Measurements from ENCODE around the gene SLC25A51. TPM values are rescaled to one million over a fixed set of nuclear protein-coding genes. Genes with fewer than 3 reads are reported as not detected.
"Not testable (repeated sequence)": the region's sequence is repeated elsewhere in the genome, so short reads cannot be mapped to it uniquely, and the experiment has no call there.

The SLC25A51 gene
- total RNA-seq, 4 donors from 2014 or later: 29.0 to 41.9 (median 39.3) TPM

DNA sequence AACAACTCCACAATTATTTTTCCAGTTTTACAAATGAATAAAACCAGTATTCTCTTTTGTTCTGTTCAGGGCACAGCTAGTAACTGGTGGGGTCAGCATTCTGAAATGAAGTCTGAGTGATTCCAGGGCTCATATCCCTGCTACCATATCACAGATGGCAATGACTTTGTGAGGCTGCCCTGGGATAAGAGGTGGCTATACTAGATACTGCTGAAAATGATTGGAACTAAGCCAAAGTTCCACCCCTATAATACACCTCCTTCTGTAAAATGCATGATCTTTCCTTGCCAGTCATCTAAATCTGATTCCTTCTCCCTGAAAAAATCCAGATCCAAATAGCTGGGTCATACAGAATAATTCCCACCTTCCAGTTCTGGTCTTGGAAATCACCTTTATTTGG lies 14.4 kb downstream of the SLC25A51 start:
- intact Hi-C loops (cut with DNase I): no loop called here
- Histone ChIP-seq H3K4me1 (no peaks in the 10 kb centered on the region), H3K4me3 (no peak overlapping the region), H3K36me3 (peaks cover 13 to 78% (median 59%) of the 10 kb centered on the region in 4 donors), H3K27me3 (no peaks in the 10 kb centered on the region), H3K27ac (replicated peaks in 1 of 4) (no peak overlapping the region), H3K9me3 (no peaks in the 10 kb centered on the region)
- no peak for TF ChIP-seq POLR2A (IDR thresholded peaks at IDR 0.05; ENCODE audit: low read depth)
- TF ChIP-seq, protein P1, sequence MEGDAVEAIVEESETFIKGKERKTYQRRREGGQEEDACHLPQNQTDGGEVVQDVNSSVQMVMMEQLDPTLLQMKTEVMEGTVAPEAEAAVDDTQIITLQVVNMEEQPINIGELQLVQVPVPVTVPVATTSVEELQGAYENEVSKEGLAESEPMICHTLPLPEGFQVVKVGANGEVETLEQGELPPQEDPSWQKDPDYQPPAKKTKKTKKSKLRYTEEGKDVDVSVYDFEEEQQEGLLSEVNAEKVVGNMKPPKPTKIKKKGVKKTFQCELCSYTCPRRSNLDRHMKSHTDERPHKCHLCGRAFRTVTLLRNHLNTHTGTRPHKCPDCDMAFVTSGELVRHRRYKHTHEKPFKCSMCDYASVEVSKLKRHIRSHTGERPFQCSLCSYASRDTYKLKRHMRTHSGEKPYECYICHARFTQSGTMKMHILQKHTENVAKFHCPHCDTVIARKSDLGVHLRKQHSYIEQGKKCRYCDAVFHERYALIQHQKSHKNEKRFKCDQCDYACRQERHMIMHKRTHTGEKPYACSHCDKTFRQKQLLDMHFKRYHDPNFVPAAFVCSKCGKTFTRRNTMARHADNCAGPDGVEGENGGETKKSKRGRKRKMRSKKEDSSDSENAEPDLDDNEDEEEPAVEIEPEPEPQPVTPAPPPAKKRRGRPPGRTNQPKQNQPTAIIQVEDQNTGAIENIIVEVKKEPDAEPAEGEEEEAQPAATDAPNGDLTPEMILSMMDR (IDR thresholded peaks at IDR 0.05): no peak
- no peak for TF ChIP-seq POLR2AphosphoS5 (IDR thresholded peaks at IDR 0.05)
- no peak for TF ChIP-seq EP300 (IDR thresholded peaks at IDR 0.05)
- no peak for DNase-seq (ENCODE audit: extremely low spot score)

DNA sequence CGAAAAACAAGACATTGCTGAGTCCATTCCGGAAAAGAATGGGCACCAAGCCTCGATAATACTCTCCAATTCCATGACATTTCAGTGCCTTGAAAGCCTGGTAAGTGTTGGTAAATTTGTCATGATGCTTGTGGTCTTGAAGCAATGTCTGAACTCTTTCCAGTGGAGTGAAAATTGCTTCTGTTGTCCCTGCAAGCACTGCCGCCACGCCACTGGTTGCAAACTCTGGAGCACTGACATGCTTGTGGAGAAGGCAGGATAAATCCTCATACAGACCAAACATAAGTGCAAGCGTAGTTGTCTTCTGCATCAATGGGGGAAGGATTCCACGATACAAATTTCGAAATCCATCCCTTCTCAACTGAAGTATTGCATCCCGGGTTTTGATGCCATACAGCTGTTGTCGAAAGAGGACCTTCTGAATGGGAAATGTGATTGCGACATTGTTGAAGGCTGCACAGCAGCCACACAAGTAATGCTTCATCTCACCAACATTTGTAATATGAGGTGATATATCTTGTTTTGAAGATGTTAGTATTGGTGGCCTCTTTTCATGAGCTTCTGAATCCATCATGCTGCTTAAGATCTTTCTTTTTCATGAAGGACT lies 15.8 kb downstream of the SLC25A51 start:
- peaks cover 11 to 64% (median 44%) of the 10 kb centered on the region in 4 donors for H3K36me3 ChIP-seq
- H3K27ac ChIP-seq (replicated peaks in 1 of 4); H3K4me1 ChIP-seq; H3K9me3 ChIP-seq; H3K4me3 ChIP-seq; H3K27me3 ChIP-seq; intact Hi-C loops (cut with DNase I); DNase-seq (ENCODE audit: extremely low spot score): not testable (repeated sequence)
- WGBS: 89% methylated on average over 11 of the region's 11 CpGs
- TF ChIP-seq POLR2AphosphoS5 (IDR thresholded peaks at IDR 0.05): peak in 1 of 2 donors; percentile 24

DNA sequence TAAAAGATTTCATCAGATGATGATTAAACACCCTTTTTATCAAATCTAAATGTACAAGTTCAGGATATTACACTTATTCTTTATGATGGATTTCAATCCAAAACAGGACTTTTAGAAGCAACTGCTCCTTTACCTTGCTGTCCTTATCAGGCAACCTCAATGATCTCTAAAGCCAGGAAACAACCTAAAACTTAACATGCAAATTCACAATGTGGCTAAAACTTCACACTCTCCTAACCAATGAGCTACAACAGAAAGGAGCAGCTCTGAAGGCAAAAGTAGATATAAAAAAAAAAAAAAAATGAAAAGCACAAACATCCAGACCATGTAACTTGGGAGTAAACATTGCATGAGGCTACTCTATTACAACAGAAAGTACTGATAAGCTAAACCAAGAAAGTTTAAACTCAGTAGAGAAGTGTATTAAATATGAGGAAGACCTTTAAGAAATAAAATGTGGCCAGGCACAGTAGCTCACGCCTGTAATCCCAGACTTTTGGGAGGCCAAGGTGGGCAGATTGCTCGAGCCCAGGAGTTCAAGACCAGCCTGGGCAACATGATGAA lies 22.9 kb downstream of the SLC25A51 start:
- intact Hi-C loops (cut with DNase I): no loop called here
- Histone ChIP-seq H3K36me3 (peaks cover 0 to 52% (median 15%) of the 10 kb centered on the region in 4 donors), H3K9me3 (no peaks in the 10 kb centered on the region), H3K27me3 (no peaks in the 10 kb centered on the region), H3K4me1 (no peaks in the 10 kb centered on the region), H3K27ac (replicated peaks in 1 of 4) (no peak overlapping the region), H3K4me3 (no peak overlapping the region)
- TF ChIP-seq POLR2AphosphoS5 (IDR thresholded peaks at IDR 0.05) (no peak), POLR2A (IDR thresholded peaks at IDR 0.05; ENCODE audit: low read depth) (no peak), EP300 (IDR thresholded peaks at IDR 0.05) (no peak)
- TF ChIP-seq, protein P1 (IDR thresholded peaks at IDR 0.05): no peak
- 91% methylated on average over 2 of the region's 2 CpGs for WGBS
- no peak for DNase-seq (ENCODE audit: extremely low spot score)

DNA sequence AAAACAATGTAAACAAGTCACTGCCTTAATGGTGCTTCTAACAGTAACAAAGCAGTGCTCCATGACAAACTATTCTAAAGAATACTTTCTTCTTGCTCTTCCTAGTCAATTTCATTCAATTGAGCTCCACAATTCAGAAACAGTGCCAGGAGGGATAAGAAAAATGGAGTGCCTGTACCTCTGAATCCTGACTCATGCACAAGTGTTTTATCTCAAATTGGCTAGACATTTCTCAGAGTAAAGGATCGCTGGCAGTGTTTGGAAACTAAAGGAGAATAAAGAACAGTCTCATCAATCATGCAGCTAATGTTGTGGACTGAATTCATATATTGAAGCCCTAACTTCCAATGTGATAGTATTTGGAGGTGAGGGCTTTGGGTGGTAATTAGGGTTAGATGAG lies 27.6 kb downstream of the SLC25A51 start:
- WGBS: 41% methylated on average over 1 of the region's 1 CpG
- DNase-seq (ENCODE audit: extremely low spot score): no peak
- Histone ChIP-seq H3K4me3 (no peak overlapping the region), H3K27me3 (no peaks in the 10 kb centered on the region), H3K9me3 (no peaks in the 10 kb centered on the region), H3K27ac (replicated peaks in 1 of 4) (no peak overlapping the region), H3K36me3 (peaks cover 0 to 35% (median 10%) of the 10 kb centered on the region in 4 donors), H3K4me1 (peaks cover 0 to 7% (median 3%) of the 10 kb centered on the region in 4 donors)
- intact Hi-C loops (cut with DNase I): no loop called here
- no peak for TF ChIP-seq EP300 (IDR thresholded peaks at IDR 0.05)
- TF ChIP-seq POLR2A (IDR thresholded peaks at IDR 0.05; ENCODE audit: low read depth): no peak
- no peak for TF ChIP-seq POLR2AphosphoS5 (IDR thresholded peaks at IDR 0.05)
- TF ChIP-seq, protein P1 (IDR thresholded peaks at IDR 0.05): no peak

DNA sequence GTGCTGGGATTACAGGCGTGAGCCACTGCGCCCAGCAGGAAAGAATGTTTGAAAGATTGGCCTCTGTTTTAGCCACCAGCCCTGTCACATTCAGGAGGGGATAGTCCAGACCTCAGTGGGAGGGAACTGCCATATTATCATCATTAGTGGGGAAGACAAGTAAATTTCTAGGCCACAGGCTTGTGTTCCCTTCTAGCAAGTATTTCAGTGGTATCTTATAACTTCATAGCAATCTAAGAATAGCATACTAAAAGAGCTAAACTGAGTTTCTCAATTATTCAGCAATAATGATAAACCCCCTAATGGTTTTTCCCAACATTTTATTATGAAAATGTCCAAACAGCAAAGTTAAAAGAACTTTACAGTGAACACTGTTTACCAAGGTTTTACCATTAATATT lies 30.0 kb downstream of the SLC25A51 start:
- Histone ChIP-seq H3K4me1 (peaks cover 0 to 7% (median 3%) of the 10 kb centered on the region in 4 donors), H3K4me3 (no peak overlapping the region), H3K36me3 (peaks cover 0 to 13% (median 6%) of the 10 kb centered on the region in 4 donors), H3K27me3 (no peaks in the 10 kb centered on the region), H3K27ac (replicated peaks in 1 of 4) (no peak overlapping the region), H3K9me3 (no peaks in the 10 kb centered on the region)
- no peak for TF ChIP-seq POLR2AphosphoS5 (IDR thresholded peaks at IDR 0.05)
- no peak for TF ChIP-seq EP300 (IDR thresholded peaks at IDR 0.05)
- TF ChIP-seq, protein P1 (IDR thresholded peaks at IDR 0.05): no peak
- no peak for TF ChIP-seq POLR2A (IDR thresholded peaks at IDR 0.05; ENCODE audit: low read depth)
- 84% methylated on average over 2 of the region's 2 CpGs for WGBS
- intact Hi-C loops (cut with DNase I): no loop called here
- no peak for DNase-seq (ENCODE audit: extremely low spot score)
